Activated naive CD4-positive, alpha-beta T cell treated with anti-CD3 and anti-CD28 coated beads, Interleukin-2, amount 50 U/mL, for 72 hours (primary cell): ENCODE data around the gene CLCN4. TPM values are rescaled to one million over a fixed set of nuclear protein-coding genes. Genes with fewer than 3 reads are reported as not detected.

Source experiments
- ATAC-seq, 2 donors: fragments of 150-1000 bp; cut with Tn5 transposase; 2 replicates each; pipeline ENCODE4 v1.10.0; 2021; ENCODE audit warnings: mild to moderate bottlenecking in 2 of 2, moderate library complexity in 2 of 2
- DNase-seq, 2 donors: peaks; one replicate each; pipeline ENCODE4 v3.0.0; 2021 to 2022; ENCODE audit warnings: low spot score in 2 of 2
- H3K27ac Mint-ChIP-seq, 2 donors: one replicate each; pipeline ENCODE4 v1.8.0; 2022; ENCODE audit warnings: mild to moderate bottlenecking in 2 of 2, mixed read lengths in 2 of 2
- H3K36me3 Mint-ChIP-seq, 2 donors: one replicate each; pipeline ENCODE4 v1.8.0; 2022; ENCODE audit warnings: mixed read lengths in 2 of 2
- H3K9me3 Mint-ChIP-seq, 2 donors: one replicate each; pipeline ENCODE4 v1.8.0; 2022; ENCODE audit warnings: mixed read lengths in 2 of 2
- total RNA-seq, 2 donors: library from RNA; stranded (reverse); gene quantifications; one replicate each; pipeline ENCODE4 v1.2.3, GENCODE V29; 2022

The CLCN4 gene
- total RNA-seq, 2 donors from 2014 or later = not detected

- no peak for ATAC-seq
- Mint-ChIP-seq H3K36me3 (no peaks in the 10 kb centered on the region), H3K27ac (no peak overlapping the region), H3K9me3 (no peaks in the 10 kb centered on the region)
- DNase-seq = no peak
These were observed 40.8 kb downstream of the CLCN4 start for GRCh38 chrX:10197279-10198210.

- no peak overlapping the region for H3K27ac Mint-ChIP-seq
These were observed 41.5 kb downstream of the CLCN4 start for GRCh38 chrX:10198254-10198653.

GRCh38 chrX:10199212-10199611, 42.4 kb downstream of the CLCN4 start:
- ATAC-seq = no peak
- Mint-ChIP-seq H3K36me3 (no peaks in the 10 kb centered on the region), H3K27ac (no peak overlapping the region), H3K9me3 (no peaks in the 10 kb centered on the region)
- DNase-seq = no peak

More at GRCh38 chrX:10198254-10198653, 41.5 kb downstream of the CLCN4 start:
- Mint-ChIP-seq H3K36me3 (no peaks in the 10 kb centered on the region), H3K9me3 (no peaks in the 10 kb centered on the region)
- DNase-seq (no peak), ATAC-seq (no peak)

GRCh38 chrX:10203617-10204016, 46.8 kb downstream of the CLCN4 start:
- H3K36me3 Mint-ChIP-seq = no peaks in the 10 kb centered on the region
- H3K27ac Mint-ChIP-seq = no peak overlapping the region
- no peak for DNase-seq
- H3K9me3 Mint-ChIP-seq = no peaks in the 10 kb centered on the region
- ATAC-seq = no peak

GRCh38 chrX:10206317-10206716, 49.5 kb downstream of the CLCN4 start:
- ATAC-seq = no peak
- Mint-ChIP-seq H3K9me3 (no peaks in the 10 kb centered on the region), H3K36me3 (no peaks in the 10 kb centered on the region), H3K27ac (no peak overlapping the region)
- DNase-seq = no peak

- ATAC-seq = no peak
- H3K36me3 Mint-ChIP-seq = no peaks in the 10 kb centered on the region
- no peak overlapping the region for H3K27ac Mint-ChIP-seq
- DNase-seq = no peak
- H3K9me3 Mint-ChIP-seq = no peaks in the 10 kb centered on the region
These were observed 51.6 kb downstream of the CLCN4 start for GRCh38 chrX:10208281-10208856.

- Mint-ChIP-seq H3K27ac (no peak overlapping the region), H3K36me3 (no peaks in the 10 kb centered on the region), H3K9me3 (no peaks in the 10 kb centered on the region)
- ATAC-seq (no peak), DNase-seq (no peak)
These were observed 52.2 kb downstream of the CLCN4 start for GRCh38 chrX:10208953-10209352.

GRCh38 chrX:10212395-10212794, 55.6 kb downstream of the CLCN4 start:
- H3K36me3 Mint-ChIP-seq = no peaks in the 10 kb centered on the region

GRCh38 chrX:10213716-10214115, 56.9 kb downstream of the CLCN4 start:
- no peak for DNase-seq
- no peak for ATAC-seq
- H3K36me3 Mint-ChIP-seq = no peaks in the 10 kb centered on the region
- no peaks in the 10 kb centered on the region for H3K9me3 Mint-ChIP-seq
- no peak overlapping the region for H3K27ac Mint-ChIP-seq

More at GRCh38 chrX:10212395-10212794, 55.6 kb downstream of the CLCN4 start:
- Mint-ChIP-seq H3K9me3 (no peaks in the 10 kb centered on the region), H3K27ac (no peak overlapping the region)
- DNase-seq (no peak), ATAC-seq (no peak)

GRCh38 chrX:10216208-10216607, 59.4 kb downstream of the CLCN4 start:
- no peak for DNase-seq
- no peak for ATAC-seq
- H3K27ac Mint-ChIP-seq = no peak overlapping the region
- H3K36me3 Mint-ChIP-seq = no peaks in the 10 kb centered on the region
- H3K9me3 Mint-ChIP-seq = no peaks in the 10 kb centered on the region

- no peak for ATAC-seq
- DNase-seq = no peak
- Mint-ChIP-seq H3K9me3 (no peaks in the 10 kb centered on the region), H3K36me3 (no peaks in the 10 kb centered on the region), H3K27ac (no peak overlapping the region)
These were observed 60.4 kb downstream of the CLCN4 start for GRCh38 chrX:10217198-10217597.

GRCh38 chrX:10221651-10222050, 64.9 kb downstream of the CLCN4 start:
- Mint-ChIP-seq H3K9me3 (no peaks in the 10 kb centered on the region), H3K36me3 (no peaks in the 10 kb centered on the region), H3K27ac (no peak overlapping the region)
- no peak for DNase-seq
- ATAC-seq = no peak

GRCh38 chrX:10223276-10223675, 66.5 kb downstream of the CLCN4 start:
- Mint-ChIP-seq H3K36me3 (no peaks in the 10 kb centered on the region), H3K27ac (no peak overlapping the region), H3K9me3 (no peaks in the 10 kb centered on the region)
- ATAC-seq = no peak
- no peak for DNase-seq

- ATAC-seq (no peak), DNase-seq (no peak)
- Mint-ChIP-seq H3K36me3 (no peaks in the 10 kb centered on the region), H3K27ac (no peak overlapping the region), H3K9me3 (no peaks in the 10 kb centered on the region)
These were observed 67.0 kb downstream of the CLCN4 start for GRCh38 chrX:10223781-10224180.

GRCh38 chrX:10230222-10230621, 73.4 kb downstream of the CLCN4 start:
- Mint-ChIP-seq H3K36me3 (no peaks in the 10 kb centered on the region), H3K9me3 (no peaks in the 10 kb centered on the region), H3K27ac (no peak overlapping the region)
- ATAC-seq = no peak
- DNase-seq = no peak

- H3K27ac Mint-ChIP-seq = no peak overlapping the region
- no peaks in the 10 kb centered on the region for H3K36me3 Mint-ChIP-seq
- no peaks in the 10 kb centered on the region for H3K9me3 Mint-ChIP-seq
- ATAC-seq (no peak), DNase-seq (no peak)
These were observed 74.7 kb downstream of the CLCN4 start for GRCh38 chrX:10231461-10231860.

GRCh38 chrX:10233173-10233572, 76.4 kb downstream of the CLCN4 start:
- Mint-ChIP-seq H3K27ac (no peak overlapping the region), H3K9me3 (no peaks in the 10 kb centered on the region), H3K36me3 (no peaks in the 10 kb centered on the region)
- DNase-seq (no peak), ATAC-seq (no peak)

- no peak overlapping the region for H3K27ac Mint-ChIP-seq
- H3K36me3 Mint-ChIP-seq = no peaks in the 10 kb centered on the region
- DNase-seq = no peak
- H3K9me3 Mint-ChIP-seq = no peaks in the 10 kb centered on the region
- ATAC-seq = no peak
These were observed 76.9 kb downstream of the CLCN4 start for GRCh38 chrX:10233696-10234095.
